Spleen (tissue), 7 donors: Measurements from ENCODE around the gene SEMA3A.

Source experiments
- POLR2A ChIP-seq, 3 donors: fragments of 450-650 bp; IDR thresholded peaks; one replicate each; pipeline ENCODE4 v1.5.1; 2017; ENCODE audit warnings: antibody characterized with exemption in 3 of 3, mild to moderate bottlenecking in 1 of 3
- POLR2AphosphoS5 ChIP-seq, 3 donors: sonication (generic); formaldehyde crosslinking; IDR thresholded peaks; one replicate each; pipeline ENCODE4 v1.5.1; 2017; ENCODE audit warnings: antibody characterized with exemption in 3 of 3
- TF ChIP-seq, protein P1 (sequence below), 11 experiments: fragments of 200-600 bp in 7 of 11; fragments of 450-650 bp in 4 of 11; sonication (generic) in 4 of 11; IDR thresholded peaks in 8 of 11; conservative IDR thresholded peaks in 3 of 11; 1 replicate in 7 of 11; 2 replicates in 4 of 11; pipeline versions ENCODE4 v1.4.0 to v1.8.0; 2016 to 2021; ENCODE audit warnings: antibody characterized with exemption in 11 of 11, inconsistent platforms in 4 of 11, mild to moderate bottlenecking in 1 of 11
- donor health status: DM: no; HTN: no; CAD: no; lungs with moderate emphysema.
- donor health status: DM: no; HTN: no; CAD: no.
- donor health status: DM: no; HTN: no; CAD: no.

DNA sequence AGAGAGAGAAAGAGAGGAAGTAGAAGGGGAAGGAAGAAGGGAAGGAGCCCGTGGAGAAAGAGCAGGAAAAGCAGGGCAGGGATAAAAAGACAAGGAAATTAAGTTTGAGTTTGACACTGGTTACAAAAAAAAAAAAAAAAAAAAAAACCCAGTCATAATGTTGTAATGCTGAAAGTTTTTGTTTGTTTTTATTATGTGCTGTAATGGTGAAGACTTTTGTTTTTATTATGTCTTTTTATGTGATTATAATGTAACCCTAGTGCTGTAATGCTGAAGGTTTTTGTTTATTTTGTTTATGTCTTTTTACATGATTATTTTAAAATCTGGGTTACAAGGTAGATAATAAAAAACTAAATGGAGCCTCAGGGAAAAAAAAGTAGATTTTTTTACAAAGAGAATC is 184.8 kb downstream of the SEMA3A start:
- TF ChIP-seq, protein P1, sequence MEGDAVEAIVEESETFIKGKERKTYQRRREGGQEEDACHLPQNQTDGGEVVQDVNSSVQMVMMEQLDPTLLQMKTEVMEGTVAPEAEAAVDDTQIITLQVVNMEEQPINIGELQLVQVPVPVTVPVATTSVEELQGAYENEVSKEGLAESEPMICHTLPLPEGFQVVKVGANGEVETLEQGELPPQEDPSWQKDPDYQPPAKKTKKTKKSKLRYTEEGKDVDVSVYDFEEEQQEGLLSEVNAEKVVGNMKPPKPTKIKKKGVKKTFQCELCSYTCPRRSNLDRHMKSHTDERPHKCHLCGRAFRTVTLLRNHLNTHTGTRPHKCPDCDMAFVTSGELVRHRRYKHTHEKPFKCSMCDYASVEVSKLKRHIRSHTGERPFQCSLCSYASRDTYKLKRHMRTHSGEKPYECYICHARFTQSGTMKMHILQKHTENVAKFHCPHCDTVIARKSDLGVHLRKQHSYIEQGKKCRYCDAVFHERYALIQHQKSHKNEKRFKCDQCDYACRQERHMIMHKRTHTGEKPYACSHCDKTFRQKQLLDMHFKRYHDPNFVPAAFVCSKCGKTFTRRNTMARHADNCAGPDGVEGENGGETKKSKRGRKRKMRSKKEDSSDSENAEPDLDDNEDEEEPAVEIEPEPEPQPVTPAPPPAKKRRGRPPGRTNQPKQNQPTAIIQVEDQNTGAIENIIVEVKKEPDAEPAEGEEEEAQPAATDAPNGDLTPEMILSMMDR (IDR thresholded peaks at IDR 0.05 in 8 of 11, conservative IDR thresholded peaks at IDR 0.05 in 3 of 11), result no peak
- no peak for TF ChIP-seq POLR2A (IDR thresholded peaks at IDR 0.05)
- no peak for TF ChIP-seq POLR2AphosphoS5 (IDR thresholded peaks at IDR 0.05)
